A673 (cell line): ENCODE data around the gene ABCC5.

Source experiments
- EZH2 ChIP-seq: fragments of 200-600 bp; sonication (generic); IDR thresholded peaks from 2 replicates; pipeline ENCODE4 v1.6.1; 2017; ENCODE audit warnings: borderline replicate concordance, low read depth, mild to moderate bottlenecking, mixed read lengths, antibody characterized with exemption, low read length; ENCODE audit not compliant: poor library complexity, severe bottlenecking
- TF ChIP-seq, protein P1 (sequence below): fragments of 300-800, 200-600 bp; sonication (generic); conservative IDR thresholded peaks from 2 replicates; pipeline ENCODE4 v1.5.1; 2017; ENCODE audit warnings: low read depth, mild to moderate bottlenecking, antibody characterized with exemption, low read length, moderate library complexity, mixed read lengths

GRCh38 chr3:183909030-183909600 is 108.6 kb downstream of the ABCC5 start:
- TF ChIP-seq, protein P1, sequence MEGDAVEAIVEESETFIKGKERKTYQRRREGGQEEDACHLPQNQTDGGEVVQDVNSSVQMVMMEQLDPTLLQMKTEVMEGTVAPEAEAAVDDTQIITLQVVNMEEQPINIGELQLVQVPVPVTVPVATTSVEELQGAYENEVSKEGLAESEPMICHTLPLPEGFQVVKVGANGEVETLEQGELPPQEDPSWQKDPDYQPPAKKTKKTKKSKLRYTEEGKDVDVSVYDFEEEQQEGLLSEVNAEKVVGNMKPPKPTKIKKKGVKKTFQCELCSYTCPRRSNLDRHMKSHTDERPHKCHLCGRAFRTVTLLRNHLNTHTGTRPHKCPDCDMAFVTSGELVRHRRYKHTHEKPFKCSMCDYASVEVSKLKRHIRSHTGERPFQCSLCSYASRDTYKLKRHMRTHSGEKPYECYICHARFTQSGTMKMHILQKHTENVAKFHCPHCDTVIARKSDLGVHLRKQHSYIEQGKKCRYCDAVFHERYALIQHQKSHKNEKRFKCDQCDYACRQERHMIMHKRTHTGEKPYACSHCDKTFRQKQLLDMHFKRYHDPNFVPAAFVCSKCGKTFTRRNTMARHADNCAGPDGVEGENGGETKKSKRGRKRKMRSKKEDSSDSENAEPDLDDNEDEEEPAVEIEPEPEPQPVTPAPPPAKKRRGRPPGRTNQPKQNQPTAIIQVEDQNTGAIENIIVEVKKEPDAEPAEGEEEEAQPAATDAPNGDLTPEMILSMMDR, result no peak
- no peak for TF ChIP-seq EZH2
